HG03280 (cell line): Measurements from ENCODE around the gene UAP1L1.

Experiments used
- ATAC-seq: cut with Tn5 transposase; IDR thresholded peaks from one replicate; pipeline ENCODE4 v1.9.1; 2021; ENCODE audit warnings: mild to moderate bottlenecking, moderate library complexity; ENCODE audit not compliant: unreplicated experiment

Gene UAP1L1

GRCh38 chr9:137041124-137041523 lies 36.2 kb upstream of the UAP1L1 start:
- ATAC-seq = no peak

- no peak for ATAC-seq
Observed at GRCh38 chr9:137042751-137043727, 34.3 kb upstream of the UAP1L1 start.

DNA sequence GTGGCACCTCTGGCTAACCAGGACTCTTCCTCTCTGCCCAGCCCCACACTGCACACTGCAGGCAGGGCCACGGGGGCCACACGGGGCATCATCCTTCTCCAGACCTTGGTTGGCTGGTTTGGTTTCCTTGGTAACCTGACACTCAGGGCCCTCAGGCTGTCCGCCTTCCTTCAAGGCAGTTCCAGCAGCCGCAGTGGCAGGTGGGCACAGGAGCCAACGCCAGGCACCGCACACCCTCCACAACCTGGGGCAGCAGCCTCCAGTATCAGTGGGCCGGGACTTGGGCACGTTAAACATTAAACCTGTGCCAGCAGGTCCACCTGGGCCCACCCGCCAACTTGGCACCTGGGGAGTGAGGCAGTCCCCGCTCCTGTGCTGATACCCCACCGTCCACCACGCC lies 33.3 kb upstream of the UAP1L1 start:
- ATAC-seq = no peak

GRCh38 chr9:137044502-137045177 lies 32.7 kb upstream of the UAP1L1 start:
- ATAC-seq = no peak

DNA sequence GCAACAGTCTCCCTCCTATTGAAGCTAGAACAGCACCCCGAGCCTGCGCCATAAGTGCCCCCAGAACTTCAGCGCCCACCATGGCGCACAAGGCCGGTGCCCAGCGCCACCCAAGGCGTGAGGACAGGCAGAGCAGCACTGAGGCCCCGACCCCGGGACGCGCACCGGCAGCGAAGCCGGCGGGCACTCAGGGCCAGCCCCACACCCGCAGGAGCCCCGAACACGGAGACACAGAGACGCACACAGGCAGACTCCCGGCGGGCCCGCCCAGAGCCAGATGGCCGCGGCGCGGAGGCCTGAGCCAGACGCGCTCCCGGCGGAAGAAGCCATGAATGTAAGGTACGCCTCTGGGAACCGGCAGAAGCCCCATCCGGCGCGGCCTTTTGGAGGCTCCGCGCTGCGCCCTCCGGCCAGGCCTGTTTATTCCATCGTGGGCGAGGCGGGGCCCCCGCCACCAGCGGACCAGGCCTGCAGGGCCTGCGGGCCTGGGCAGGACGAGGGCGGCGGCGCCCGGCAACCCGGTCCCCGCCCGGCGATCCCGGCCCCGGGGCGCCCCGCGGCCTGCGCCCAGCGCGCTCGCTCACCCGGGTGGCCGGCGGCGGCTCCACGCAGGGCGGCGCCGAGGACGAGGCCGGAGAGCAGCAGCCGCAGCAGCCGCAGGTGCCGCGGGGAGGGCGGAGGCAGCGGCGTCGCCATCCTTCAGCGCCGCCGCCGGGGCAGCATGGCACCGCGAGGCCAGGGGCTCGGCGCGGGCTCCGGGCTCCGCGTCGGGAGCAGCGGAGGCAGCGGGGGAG lies 31.8 kb upstream of the UAP1L1 start:
- no peak for ATAC-seq

GRCh38 chr9:137046088-137046787 lies 31.1 kb upstream of the UAP1L1 start, which contains the start of gene NPDC1:
TSS of gene NPDC1 (minus strand) at chr9:137046177. CDS start at chr9:137045989, 188 bp downstream.
- no peak for ATAC-seq

DNA sequence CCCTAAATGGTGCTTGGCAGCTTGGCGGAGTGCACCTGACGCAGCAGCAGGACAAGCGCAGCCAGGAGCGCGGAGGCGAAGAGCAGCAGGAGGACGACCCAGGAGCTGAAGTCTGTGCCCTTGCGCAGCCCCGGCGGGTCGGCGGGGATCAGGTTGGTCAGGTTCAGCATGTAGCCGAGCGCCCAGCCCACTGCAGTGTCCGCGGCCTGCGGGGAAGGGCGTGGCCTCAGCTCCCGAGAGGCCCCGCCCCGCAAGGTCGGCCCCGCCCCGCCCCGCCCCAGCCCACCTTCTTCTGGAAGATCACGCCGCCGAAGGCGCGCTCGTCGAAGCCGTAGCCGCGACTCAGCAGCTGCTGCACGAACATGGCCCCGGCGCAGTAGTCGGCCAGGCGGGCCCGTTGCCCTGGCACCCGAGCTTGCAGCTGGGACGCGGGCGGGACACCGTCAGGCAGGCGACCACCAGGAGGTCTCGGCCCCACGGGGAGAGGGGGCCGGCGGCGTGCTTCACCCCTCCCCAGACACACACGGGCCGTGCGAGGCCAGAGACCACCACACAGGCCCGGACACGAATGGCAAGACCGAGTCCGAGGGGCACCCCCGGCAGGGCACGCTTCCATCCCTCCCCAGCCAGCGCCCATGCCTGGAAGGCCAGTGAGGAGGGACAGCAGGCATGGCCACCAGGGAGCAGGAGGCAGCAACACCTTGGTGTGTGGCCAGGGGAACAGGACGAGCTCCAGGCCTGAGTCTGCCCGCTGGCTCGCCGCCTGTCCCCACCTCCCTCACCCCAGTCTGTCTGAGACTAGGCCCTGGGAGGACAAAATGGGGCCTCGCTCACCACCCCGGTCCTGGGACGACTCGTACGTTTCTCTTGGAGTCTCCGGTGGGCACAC lies 28.4 kb upstream of the UAP1L1 start:
- no peak for ATAC-seq

- ATAC-seq = no peak
Observed at GRCh38 chr9:137049544-137050449, 27.5 kb upstream of the UAP1L1 start.

DNA sequence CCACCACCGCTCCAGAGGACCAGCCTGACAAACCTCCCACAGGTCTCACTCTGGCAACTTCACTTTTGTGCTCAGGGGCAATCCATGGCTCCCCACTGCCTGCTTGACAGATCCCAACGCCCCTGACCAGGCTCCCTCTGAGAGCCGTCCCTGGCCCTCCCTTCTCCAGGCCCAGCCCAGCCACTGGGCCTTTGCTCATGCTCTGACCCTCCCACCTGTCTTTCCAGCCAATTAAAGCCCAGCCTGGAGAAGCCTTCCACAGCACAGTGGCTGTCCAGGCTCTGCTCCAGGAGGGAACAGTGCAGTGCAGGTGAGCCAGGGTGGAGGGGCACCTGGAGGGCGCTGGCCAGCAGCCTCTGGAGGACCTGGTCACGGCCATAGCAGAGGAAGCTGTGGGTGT lies 26.7 kb upstream of the UAP1L1 start:
- no peak for ATAC-seq

- ATAC-seq = no peak
Observed at GRCh38 chr9:137051145-137051724, 26.1 kb upstream of the UAP1L1 start.

DNA sequence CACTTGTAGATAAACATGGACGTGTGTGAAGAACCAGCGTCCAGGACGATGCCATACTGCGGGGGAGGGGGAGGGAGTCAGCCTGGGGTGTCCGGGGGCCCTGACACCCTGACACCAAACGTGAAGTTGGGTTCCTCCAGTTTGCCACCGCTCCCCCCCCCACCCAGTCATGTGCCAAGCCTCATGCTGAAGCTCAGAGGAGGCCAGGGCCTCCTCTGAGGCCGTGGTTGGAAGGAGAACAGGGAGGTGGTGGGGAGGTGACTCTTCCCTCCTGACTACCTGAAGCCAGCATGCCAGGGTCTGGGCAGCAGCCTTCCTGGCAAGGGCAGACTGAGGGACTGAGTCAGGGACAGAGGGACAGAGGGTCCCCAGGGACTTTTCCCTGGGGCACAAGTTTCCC lies 25.0 kb upstream of the UAP1L1 start:
- no peak for ATAC-seq

- ATAC-seq = no peak
Observed at GRCh38 chr9:137052998-137053943, 24.0 kb upstream of the UAP1L1 start.

GRCh38 chr9:137053944-137054931 lies 23.1 kb upstream of the UAP1L1 start, which contains the start of gene ENTPD2:
TSS of gene ENTPD2 (minus strand) at chr9:137054061. CDS start at chr9:137053997, 64 bp downstream.
- no peak for ATAC-seq

- no peak for ATAC-seq
Observed at GRCh38 chr9:137054932-137055384, 22.4 kb upstream of the UAP1L1 start.
